GM12878 (cell line): ENCODE results near the gene CHRNA9. TPM values are rescaled to one million over a fixed set of nuclear protein-coding genes. Genes with fewer than 3 reads are reported as not detected.

Experiments used
- ATAC-seq: fragments of 200-7000 bp; cut with Tn5 transposase; 3 replicates; pipeline ENCODE4 v1.9.1; 2020; ENCODE audit warnings: mild to moderate bottlenecking, moderate library complexity
- BruUV-seq: library from RNA; stranded (reverse); fragments of 400-500 nt; replicated peaks from 2 replicates; lab custom pipeline; 2021; lab: Mats Ljungman, UMichigan
- CTCF ChIA-PET: fragments of 300-600 bp; sonication (Branson Sonifier 250); formaldehyde crosslinking; extraction: SDS; loops from one replicate; lab custom pipeline; 2021; ENCODE audit warnings: inconsistent platforms; lab: Yijun Ruan, JAX
- POLR2A ChIA-PET: fragments of 350-600 bp; formaldehyde crosslinking; extraction: SDS; loops from one replicate; lab custom pipeline; 2021; ENCODE audit warnings: inconsistent platforms; lab: Charles Lee
- RAD21 ChIA-PET: fragments of 300-600 bp; sonication (Branson Sonifier 250); formaldehyde crosslinking; loops from one replicate; lab custom pipeline; 2023; ENCODE audit warnings: antibody characterized with exemption; ENCODE audit not compliant: unreplicated experiment; lab: Charles Lee
- SMC1A ChIA-PET: fragments of 300-600 bp; sonication (Branson Sonifier 250); formaldehyde crosslinking; loops from one replicate; lab custom pipeline; 2023; ENCODE audit not compliant: unreplicated experiment, uncharacterized antibody; lab: Charles Lee
- DNase-seq: peaks from one replicate; pipeline ENCODE4 v3.0.0-alpha.2; 2011; ENCODE audit warnings: low read depth, low spot score
- FAIRE-seq: peaks from 3 replicates; lab custom pipeline; 2011; peaks lifted over from hg19 to GRCh38; lab: Jason Lieb, UNC
- H2AFZ ChIP-seq: 2 replicates; pipeline ENCODE4 v1.6.0; 2011; ENCODE audit warnings: low read depth, low read length, control low read depth; ENCODE audit not compliant: control insufficient read depth
- H3K27ac ChIP-seq: 2 replicates; pipeline ENCODE4 v1.5.1; 2011; ENCODE audit warnings: control low read depth; ENCODE audit not compliant: control insufficient read depth, insufficient read depth
- H3K27me3 ChIP-seq, 2 experiments: replicated peaks in 1 of 2; 2 replicates each; pipeline versions ENCODE4 v1.6.0 to v1.6.1; 2011; ENCODE audit warnings: low read length in 1 of 2; ENCODE audit not compliant: control insufficient read depth in 2 of 2, insufficient read depth in 2 of 2
- H3K36me3 ChIP-seq, 2 experiments: 2 replicates each; pipeline ENCODE4 v1.5.1; 2011; ENCODE audit warnings: low read length in 1 of 2; ENCODE audit not compliant: control insufficient read depth in 2 of 2, insufficient read depth in 2 of 2
- H3K4me1 ChIP-seq: 2 replicates; pipeline ENCODE4 v1.6.1; 2011; ENCODE audit warnings: mild to moderate bottlenecking, low read length, moderate library complexity, mixed read lengths; ENCODE audit not compliant: control insufficient read depth, insufficient read depth
- H3K4me2 ChIP-seq: 2 replicates; pipeline ENCODE4 v1.6.0; 2011; ENCODE audit warnings: control low read depth; ENCODE audit not compliant: control insufficient read depth, insufficient read depth
- H3K4me3 ChIP-seq: fragments of 200-600 bp; sonication (generic); 2 replicates; pipeline ENCODE4 v1.5.1; 2016
- H3K79me2 ChIP-seq: 2 replicates; pipeline ENCODE4 v1.6.0; 2011; ENCODE audit warnings: low read length; ENCODE audit not compliant: control insufficient read depth, insufficient read depth
- H3K9ac ChIP-seq: 2 replicates; pipeline ENCODE4 v1.8.0; 2011; ENCODE audit warnings: low read length, control low read depth, mixed read lengths; ENCODE audit not compliant: control insufficient read depth, insufficient read depth
- H3K9me3 ChIP-seq: replicated peaks from 3 replicates; pipeline ENCODE4 v1.5.1; 2011; ENCODE audit warnings: mild to moderate bottlenecking, low read length; ENCODE audit not compliant: control insufficient read depth, insufficient read depth
- H4K20me1 ChIP-seq: 2 replicates; pipeline ENCODE4 v1.6.0; 2011; ENCODE audit not compliant: control insufficient read depth, insufficient read depth
- CBX3 ChIP-seq: fragments of 200-600 bp; sonication (generic); IDR thresholded peaks from 2 replicates; pipeline ENCODE4 v1.6.1; 2016; ENCODE audit warnings: low read depth, borderline replicate concordance
- EGR1 ChIP-seq, 2 experiments: IDR thresholded peaks; 1 replicate in 1 of 2; 2 replicates in 1 of 2; pipeline ENCODE4 v1.6.1; 2011 to 2012; ENCODE audit warnings: low read depth in 2 of 2, low read length in 2 of 2, borderline replicate concordance in 1 of 2, mild to moderate bottlenecking in 1 of 2, moderate library complexity in 1 of 2
- EZH2 ChIP-seq: IDR thresholded peaks from 2 replicates; pipeline ENCODE4 v1.6.1; 2012; ENCODE audit warnings: low read depth, mild to moderate bottlenecking, control low read depth, inconsistent platforms, low read length, borderline replicate concordance; ENCODE audit not compliant: control insufficient read depth
- FOXK2 ChIP-seq: fragments of 450-650 bp; IDR thresholded peaks from 2 replicates; pipeline ENCODE4 v1.6.1; 2017; ENCODE audit warnings: mild to moderate bottlenecking, moderate library complexity
- HDGF ChIP-seq: fragments of 450-650 bp; IDR thresholded peaks from 2 replicates; pipeline ENCODE4 v1.6.1; 2016; ENCODE audit warnings: antibody characterized with exemption
- KAT2A ChIP-seq: conservative IDR thresholded peaks from 2 replicates; pipeline ENCODE4 v1.6.1; 2011; ENCODE audit warnings: low read depth, low read length; ENCODE audit not compliant: control insufficient read depth
- NFIC ChIP-seq: IDR thresholded peaks from 2 replicates; pipeline ENCODE4 v1.6.1; 2012; ENCODE audit warnings: low read depth, mild to moderate bottlenecking, inconsistent platforms, low read length, moderate library complexity
- PAX8 ChIP-seq: fragments of 450-650 bp; IDR thresholded peaks from 2 replicates; pipeline ENCODE4 v1.6.1; 2017; ENCODE audit warnings: mild to moderate bottlenecking, moderate library complexity
- SIN3A ChIP-seq: IDR thresholded peaks from 2 replicates; pipeline ENCODE4 v1.6.1; 2012; ENCODE audit warnings: low read depth, low read length, improper control_type of control experiment
- SREBF1 ChIP-seq: IDR thresholded peaks from 2 replicates; pipeline ENCODE4 v1.6.1; 2012; ENCODE audit warnings: mild to moderate bottlenecking, low read length
- TAF1 ChIP-seq: IDR thresholded peaks from 2 replicates; pipeline ENCODE4 v1.6.1; 2011; ENCODE audit warnings: mild to moderate bottlenecking, low read depth, low read length, borderline replicate concordance
- TCF12 ChIP-seq: IDR thresholded peaks from 2 replicates; pipeline ENCODE4 v1.6.1; 2011; ENCODE audit warnings: low read depth, mild to moderate bottlenecking, low read length
- ZBED1 ChIP-seq: IDR thresholded peaks from 2 replicates; pipeline ENCODE4 v1.6.1; 2016; ENCODE audit warnings: borderline replicate concordance
- ZNF384 ChIP-seq: IDR thresholded peaks from 2 replicates; pipeline ENCODE4 v1.6.1; 2012; ENCODE audit warnings: low read depth, mild to moderate bottlenecking, low read length, improper control_type of control experiment, borderline replicate concordance
- WGBS: methylation state at CpG from one replicate; pipeline ENCODE4 v1.1.6; 2016; ENCODE audit warnings: low lambda C conversion rate; ENCODE audit not compliant: insufficient replicate concordance, insufficient coverage; ENCODE audit errors: missing lambda C conversion rate; 5-methylcytosine and 5-hydroxymethylcytosine counted together
- in situ Hi-C: fragments of 300-500 bp; cut with MboI; formaldehyde crosslinking; loops from 9 replicates; pipeline ENCODE4 v1.14.3; 2018; ENCODE audit warnings: mixed read lengths
- intact Hi-C: fragments of 100-400 bp; cut with micrococcal nuclease; formaldehyde crosslinking; loops from one replicate; pipeline ENCODE4 v1.14.2; 2022; ENCODE audit not compliant: unreplicated experiment
- polyA plus RNA-seq, 11 experiments: library from polyadenylated mRNA; depleted of rRNA in 4 of 11; unstranded in 6 of 11; stranded (reverse) in 5 of 11; fragments of >200 nt; fragmentation: Nextera tagmentation in 4 of 11; fragmentation: Illumina TruSeq in 1 of 11; extraction: Ambion mirVana in 4 of 11; extraction: Trizol in 1 of 11; gene quantifications; 1 replicate in 1 of 11; 2 replicates in 10 of 11; pipeline versions ENCODE4 v1.2.1 to v1.2.3, GENCODE V29; 2011 to 2016; ENCODE audit warnings: inconsistent platforms in 2 of 11, missing spikeins in 2 of 11, low read depth in 1 of 11
- total RNA-seq, 4 experiments: library from RNA; depleted of rRNA in 3 of 4; stranded (reverse); fragments of >200 nt in 3 of 4; fragmentation: Illumina TruSeq in 1 of 4; extraction: Trizol in 1 of 4; gene quantifications; 2 replicates each; pipeline versions ENCODE4 v1.2.1 to v1.2.3, GENCODE V29; 2013 to 2021
- TF ChIP-seq, protein P1 (sequence below), 3 experiments: IDR thresholded peaks in 2 of 3; conservative IDR thresholded peaks in 1 of 3; 2 replicates each; pipeline ENCODE4 v1.5.1; 2011; ENCODE audit warnings: low read depth in 3 of 3, low read length in 3 of 3, mild to moderate bottlenecking in 3 of 3, control low read depth in 2 of 3, moderate library complexity in 2 of 3, inconsistent platforms in 1 of 3, mixed read lengths in 1 of 3; ENCODE audit not compliant: control insufficient read depth in 2 of 3, insufficient read depth in 1 of 3; ENCODE audit errors: extremely low read depth in 1 of 3

The CHRNA9 gene
- total and polyA plus RNA-seq, 10 of the 15 experiments (the other 5 are each of a cell fraction or from before 2014, with no cell fraction given), result 0.05 to 0.09 (median 0.08) TPM; not detected in 7

DNA sequence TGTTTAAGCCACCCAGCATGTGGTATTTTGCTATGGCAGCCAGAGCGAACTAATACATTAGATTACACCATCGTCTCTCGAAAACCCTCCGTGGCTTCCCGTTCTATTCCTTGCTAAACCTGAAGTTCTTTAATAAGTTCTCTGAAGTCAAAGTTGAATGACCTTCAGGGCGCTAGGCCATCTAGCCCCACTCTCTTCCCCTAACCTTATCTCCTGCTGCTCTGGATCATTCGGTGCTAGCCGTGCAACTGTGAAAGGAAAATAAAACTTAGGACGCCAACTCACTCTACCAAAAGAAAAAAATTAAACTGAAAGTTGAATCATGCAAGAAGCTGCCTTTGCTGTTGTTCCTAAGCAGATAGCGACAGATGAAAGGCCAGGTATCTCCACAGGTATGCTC lies 40.0 kb downstream of the CHRNA9 start:
- DNase-seq, result no peak
- TF ChIP-seq TCF12, result no peak
- TF ChIP-seq ZBED1, result no peak
- TF ChIP-seq HDGF, result no peak
- no peak for TF ChIP-seq ZNF384
- no peak for TF ChIP-seq FOXK2
- TF ChIP-seq KAT2A, result no peak
- no peak for TF ChIP-seq EZH2
- no peak for TF ChIP-seq TAF1
- no peak for TF ChIP-seq EGR1 (IDR thresholded peaks at IDR 0.05; ENCODE audit: borderline replicate concordance in 1 of 2, low read depth in 2 of 2, low read length in 2 of 2)
- no peak for TF ChIP-seq SIN3A
- TF ChIP-seq CBX3, result no peak
- no peak for TF ChIP-seq SREBF1
- no peak for TF ChIP-seq NFIC
- TF ChIP-seq, protein P1, sequence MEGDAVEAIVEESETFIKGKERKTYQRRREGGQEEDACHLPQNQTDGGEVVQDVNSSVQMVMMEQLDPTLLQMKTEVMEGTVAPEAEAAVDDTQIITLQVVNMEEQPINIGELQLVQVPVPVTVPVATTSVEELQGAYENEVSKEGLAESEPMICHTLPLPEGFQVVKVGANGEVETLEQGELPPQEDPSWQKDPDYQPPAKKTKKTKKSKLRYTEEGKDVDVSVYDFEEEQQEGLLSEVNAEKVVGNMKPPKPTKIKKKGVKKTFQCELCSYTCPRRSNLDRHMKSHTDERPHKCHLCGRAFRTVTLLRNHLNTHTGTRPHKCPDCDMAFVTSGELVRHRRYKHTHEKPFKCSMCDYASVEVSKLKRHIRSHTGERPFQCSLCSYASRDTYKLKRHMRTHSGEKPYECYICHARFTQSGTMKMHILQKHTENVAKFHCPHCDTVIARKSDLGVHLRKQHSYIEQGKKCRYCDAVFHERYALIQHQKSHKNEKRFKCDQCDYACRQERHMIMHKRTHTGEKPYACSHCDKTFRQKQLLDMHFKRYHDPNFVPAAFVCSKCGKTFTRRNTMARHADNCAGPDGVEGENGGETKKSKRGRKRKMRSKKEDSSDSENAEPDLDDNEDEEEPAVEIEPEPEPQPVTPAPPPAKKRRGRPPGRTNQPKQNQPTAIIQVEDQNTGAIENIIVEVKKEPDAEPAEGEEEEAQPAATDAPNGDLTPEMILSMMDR (IDR thresholded peaks at IDR 0.05 in 2 of 3, conservative IDR thresholded peaks at IDR 0.05 in 1 of 3; ENCODE audit: control insufficient read depth in 2 of 3, extremely low read depth in 1 of 3, insufficient read depth in 1 of 3, low read depth in 3 of 3, low read length in 3 of 3), result no peak
- no peak for TF ChIP-seq PAX8
- ChIA-PET POLR2A (no interaction called here), SMC1A (no interaction called here), CTCF (no interaction called here), RAD21 (no interaction called here)
- no peak for ATAC-seq
- H4K20me1 ChIP-seq, result no peaks in the 10 kb centered on the region
- in situ Hi-C loops (no loop called here), intact Hi-C loops (no loop called here)
- no peaks in the 10 kb centered on the region for H3K79me2 ChIP-seq
- no peak overlapping the region for H2AFZ ChIP-seq
- H3K4me3 ChIP-seq, result no peak overlapping the region
- H3K27me3 ChIP-seq, result no peaks in the 10 kb centered on the region
- H3K36me3 ChIP-seq, result no peaks in the 10 kb centered on the region
- H3K4me1 ChIP-seq, result no peaks in the 10 kb centered on the region
- no TSS peak for BruUV-seq
- no peak overlapping the region for H3K9ac ChIP-seq
- WGBS, result 88% methylated on average over 10 of the region's 10 CpGs
- no peak for FAIRE-seq
- no peaks in the 10 kb centered on the region for H3K9me3 ChIP-seq
- H3K27ac ChIP-seq, result no peak overlapping the region
- no peak overlapping the region for H3K4me2 ChIP-seq
